Measurements from ENCODE around the gene PTPN14. TPM values are rescaled to one million over a fixed set of nuclear protein-coding genes. Genes with fewer than 3 reads are reported as not detected.

The PTPN14 gene
- polyA plus RNA-seq, 1 donor from 2014 or later, result 0.07 TPM

GRCh38 chr1:214352838-214353237, 198.6 kb downstream of the PTPN14 start:
- H3K79me2 ChIP-seq (replicated peaks; ENCODE audit: insufficient read depth, low read length), result no peaks in the 10 kb centered on the region
- H3K9me3 ChIP-seq (ENCODE audit: low read length), result no peaks in the 10 kb centered on the region
- H3F3A ChIP-seq (ENCODE audit: insufficient read depth, low read length, poor library complexity, severe bottlenecking), result no peaks in the 10 kb centered on the region
- TF ChIP-seq POLR2AphosphoS5 (IDR thresholded peaks at IDR 0.05) (no peak), SMC3 (conservative IDR thresholded peaks at IDR 0.05; ENCODE audit: poor library complexity) (no peak), MXI1 (conservative IDR thresholded peaks at IDR 0.05; ENCODE audit: poor library complexity, severe bottlenecking) (no peak), TAF1 (IDR thresholded peaks at IDR 0.05; ENCODE audit: low read depth) (no peak), EZH2 (IDR thresholded peaks at IDR 0.05; ENCODE audit: borderline replicate concordance, insufficient read depth, low read length, poor library complexity, severe bottlenecking) (no peak), RAD21 (conservative IDR thresholded peaks at IDR 0.05) (no peak), CTCF (IDR thresholded peaks at IDR 0.05; ENCODE audit: poor library complexity, severe bottlenecking) (no peak), EP300 (conservative IDR thresholded peaks at IDR 0.05; ENCODE audit: poor library complexity, severe bottlenecking) (no peak)
- TF ChIP-seq, protein P1, sequence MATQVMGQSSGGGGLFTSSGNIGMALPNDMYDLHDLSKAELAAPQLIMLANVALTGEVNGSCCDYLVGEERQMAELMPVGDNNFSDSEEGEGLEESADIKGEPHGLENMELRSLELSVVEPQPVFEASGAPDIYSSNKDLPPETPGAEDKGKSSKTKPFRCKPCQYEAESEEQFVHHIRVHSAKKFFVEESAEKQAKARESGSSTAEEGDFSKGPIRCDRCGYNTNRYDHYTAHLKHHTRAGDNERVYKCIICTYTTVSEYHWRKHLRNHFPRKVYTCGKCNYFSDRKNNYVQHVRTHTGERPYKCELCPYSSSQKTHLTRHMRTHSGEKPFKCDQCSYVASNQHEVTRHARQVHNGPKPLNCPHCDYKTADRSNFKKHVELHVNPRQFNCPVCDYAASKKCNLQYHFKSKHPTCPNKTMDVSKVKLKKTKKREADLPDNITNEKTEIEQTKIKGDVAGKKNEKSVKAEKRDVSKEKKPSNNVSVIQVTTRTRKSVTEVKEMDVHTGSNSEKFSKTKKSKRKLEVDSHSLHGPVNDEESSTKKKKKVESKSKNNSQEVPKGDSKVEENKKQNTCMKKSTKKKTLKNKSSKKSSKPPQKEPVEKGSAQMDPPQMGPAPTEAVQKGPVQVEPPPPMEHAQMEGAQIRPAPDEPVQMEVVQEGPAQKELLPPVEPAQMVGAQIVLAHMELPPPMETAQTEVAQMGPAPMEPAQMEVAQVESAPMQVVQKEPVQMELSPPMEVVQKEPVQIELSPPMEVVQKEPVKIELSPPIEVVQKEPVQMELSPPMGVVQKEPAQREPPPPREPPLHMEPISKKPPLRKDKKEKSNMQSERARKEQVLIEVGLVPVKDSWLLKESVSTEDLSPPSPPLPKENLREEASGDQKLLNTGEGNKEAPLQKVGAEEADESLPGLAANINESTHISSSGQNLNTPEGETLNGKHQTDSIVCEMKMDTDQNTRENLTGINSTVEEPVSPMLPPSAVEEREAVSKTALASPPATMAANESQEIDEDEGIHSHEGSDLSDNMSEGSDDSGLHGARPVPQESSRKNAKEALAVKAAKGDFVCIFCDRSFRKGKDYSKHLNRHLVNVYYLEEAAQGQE (IDR thresholded peaks at IDR 0.05; ENCODE audit: borderline replicate concordance), result no peak
- H4K20me1 ChIP-seq (ENCODE audit: insufficient read depth), result no peaks in the 10 kb centered on the region
- H3K27ac ChIP-seq (ENCODE audit: low read length), result no peak overlapping the region
- no peak overlapping the region for H2AFZ ChIP-seq (ENCODE audit: low read depth, low read length)
- no peak overlapping the region for H3K4me2 ChIP-seq (ENCODE audit: low read length)
- H3K4me3 ChIP-seq (ENCODE audit: low read length), result no peak overlapping the region
- no peaks in the 10 kb centered on the region for H3K9me2 ChIP-seq (ENCODE audit: insufficient read depth, low read length)
- no peak overlapping the region for H3K9ac ChIP-seq (ENCODE audit: low read length)
- no peaks in the 10 kb centered on the region for H3K27me3 ChIP-seq (ENCODE audit: insufficient read depth, low read depth, low read length)
- H3K36me3 ChIP-seq (ENCODE audit: insufficient read depth, low read length), result no peaks in the 10 kb centered on the region

GRCh38 chr1:214351551-214352277, 199.7 kb downstream of the PTPN14 start:
- Histone ChIP-seq H3K9me3 (ENCODE audit: low read length) (no peaks in the 10 kb centered on the region), H3K79me2 (replicated peaks; ENCODE audit: insufficient read depth, low read length) (no peaks in the 10 kb centered on the region), H3K36me3 (ENCODE audit: insufficient read depth, low read length) (no peaks in the 10 kb centered on the region), H3F3A (ENCODE audit: insufficient read depth, low read length, poor library complexity, severe bottlenecking) (no peaks in the 10 kb centered on the region), H3K9me2 (ENCODE audit: insufficient read depth, low read length) (no peaks in the 10 kb centered on the region), H3K27me3 (ENCODE audit: insufficient read depth, low read depth, low read length) (no peaks in the 10 kb centered on the region), H3K4me2 (ENCODE audit: low read length) (no peak overlapping the region), H3K27ac (ENCODE audit: low read length) (no peak overlapping the region), H2AFZ (ENCODE audit: low read depth, low read length) (no peak overlapping the region), H4K20me1 (ENCODE audit: insufficient read depth) (no peaks in the 10 kb centered on the region), H3K9ac (ENCODE audit: low read length) (no peak overlapping the region), H3K4me3 (ENCODE audit: low read length) (no peak overlapping the region)
- no peak for TF ChIP-seq TAF1 (IDR thresholded peaks at IDR 0.05; ENCODE audit: low read depth)
- TF ChIP-seq SMC3 (conservative IDR thresholded peaks at IDR 0.05; ENCODE audit: poor library complexity), result no peak
- no peak for TF ChIP-seq POLR2AphosphoS5 (IDR thresholded peaks at IDR 0.05)
- TF ChIP-seq, protein P1 (IDR thresholded peaks at IDR 0.05; ENCODE audit: borderline replicate concordance), result no peak
- no peak for TF ChIP-seq EP300 (conservative IDR thresholded peaks at IDR 0.05; ENCODE audit: poor library complexity, severe bottlenecking)
- no peak for TF ChIP-seq RAD21 (conservative IDR thresholded peaks at IDR 0.05)
- TF ChIP-seq CTCF (IDR thresholded peaks at IDR 0.05; ENCODE audit: poor library complexity, severe bottlenecking), result no peak
- TF ChIP-seq EZH2 (IDR thresholded peaks at IDR 0.05; ENCODE audit: borderline replicate concordance, insufficient read depth, low read length, poor library complexity, severe bottlenecking), result no peak
- no peak for TF ChIP-seq MXI1 (conservative IDR thresholded peaks at IDR 0.05; ENCODE audit: poor library complexity, severe bottlenecking)

All from neural cell (in vitro differentiated cells).